LNCaP clone FGC (cell line): Measurements from ENCODE around the gene EPX.

Source experiments
- DNase-seq: peaks from one replicate; pipeline ENCODE4 v3.0.0-alpha.2; 2011; ENCODE audit warnings: low read depth
- H3K4me3 ChIP-seq: 2 replicates; pipeline ENCODE4 v1.5.1; 2011; ENCODE audit warnings: mild to moderate bottlenecking, low read depth, low read length, control low read depth
- TF ChIP-seq, protein P1 (sequence below): IDR thresholded peaks from 2 replicates; pipeline ENCODE4 v1.5.1; 2012; ENCODE audit warnings: mild to moderate bottlenecking; ENCODE audit not compliant: control insufficient read depth, insufficient read depth; ENCODE audit errors: extremely low read depth

Gene EPX

GRCh38 chr17:58233543-58233942, 41.0 kb downstream of the EPX start:
- TF ChIP-seq, protein P1, sequence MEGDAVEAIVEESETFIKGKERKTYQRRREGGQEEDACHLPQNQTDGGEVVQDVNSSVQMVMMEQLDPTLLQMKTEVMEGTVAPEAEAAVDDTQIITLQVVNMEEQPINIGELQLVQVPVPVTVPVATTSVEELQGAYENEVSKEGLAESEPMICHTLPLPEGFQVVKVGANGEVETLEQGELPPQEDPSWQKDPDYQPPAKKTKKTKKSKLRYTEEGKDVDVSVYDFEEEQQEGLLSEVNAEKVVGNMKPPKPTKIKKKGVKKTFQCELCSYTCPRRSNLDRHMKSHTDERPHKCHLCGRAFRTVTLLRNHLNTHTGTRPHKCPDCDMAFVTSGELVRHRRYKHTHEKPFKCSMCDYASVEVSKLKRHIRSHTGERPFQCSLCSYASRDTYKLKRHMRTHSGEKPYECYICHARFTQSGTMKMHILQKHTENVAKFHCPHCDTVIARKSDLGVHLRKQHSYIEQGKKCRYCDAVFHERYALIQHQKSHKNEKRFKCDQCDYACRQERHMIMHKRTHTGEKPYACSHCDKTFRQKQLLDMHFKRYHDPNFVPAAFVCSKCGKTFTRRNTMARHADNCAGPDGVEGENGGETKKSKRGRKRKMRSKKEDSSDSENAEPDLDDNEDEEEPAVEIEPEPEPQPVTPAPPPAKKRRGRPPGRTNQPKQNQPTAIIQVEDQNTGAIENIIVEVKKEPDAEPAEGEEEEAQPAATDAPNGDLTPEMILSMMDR, result no peak
- no peak overlapping the region for H3K4me3 ChIP-seq
- no peak for DNase-seq

DNA sequence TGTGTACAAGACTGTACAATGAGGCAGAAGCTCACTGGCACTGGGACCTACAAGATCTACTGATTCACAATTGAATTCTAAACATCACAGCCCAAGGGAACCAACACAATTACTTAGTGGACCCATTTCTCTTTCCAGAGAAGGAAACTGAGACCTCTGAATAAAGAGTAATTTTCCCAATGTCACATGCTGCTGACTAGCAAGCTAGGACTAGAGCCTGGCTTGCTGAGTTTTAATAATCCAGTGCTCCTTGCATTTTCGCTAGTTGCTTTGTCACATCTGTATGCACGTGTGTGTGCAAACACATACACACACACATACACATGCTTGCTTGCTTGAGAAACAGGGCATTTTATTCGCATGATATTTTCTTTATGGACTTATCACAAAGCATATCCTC, 42.0 kb downstream of the EPX start:
- no peak overlapping the region for H3K4me3 ChIP-seq
- TF ChIP-seq, protein P1, result no peak
- no peak for DNase-seq

GRCh38 chr17:58235821-58236220, 43.3 kb downstream of the EPX start:
- no peak overlapping the region for H3K4me3 ChIP-seq
- TF ChIP-seq, protein P1, result no peak
- no peak for DNase-seq

DNA sequence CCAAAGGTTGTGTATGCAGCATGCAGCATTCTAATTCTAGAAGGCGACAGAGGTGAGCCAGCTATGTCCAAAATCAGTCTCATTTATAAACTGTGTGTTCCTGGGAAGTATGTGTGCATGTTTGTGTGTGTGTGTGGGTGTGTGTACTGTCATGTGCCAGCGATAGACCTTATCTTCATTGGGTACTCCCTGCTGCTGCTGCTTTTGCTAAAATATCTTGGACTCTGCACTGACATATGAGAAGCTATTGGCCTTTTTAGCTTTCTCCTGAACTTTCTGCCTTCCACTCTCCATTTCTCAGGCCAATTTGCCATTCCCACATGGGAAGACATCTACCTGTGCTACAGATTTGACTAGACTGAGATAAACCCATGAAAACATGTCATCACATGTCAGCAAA, 43.9 kb downstream of the EPX start:
- H3K4me3 ChIP-seq, result no peak overlapping the region
- TF ChIP-seq, protein P1, result no peak
- no peak for DNase-seq

GRCh38 chr17:58238147-58238634, 45.7 kb downstream of the EPX start, which contains the start of gene LPO:
Gene LPO (plus strand): TSS chr17:58238584. CDS start chr17:58242980, 4,396 bp downstream.
- DNase-seq, result no peak
- TF ChIP-seq, protein P1, result no peak
- H3K4me3 ChIP-seq, result no peak within 1 kb of the TSS

DNA sequence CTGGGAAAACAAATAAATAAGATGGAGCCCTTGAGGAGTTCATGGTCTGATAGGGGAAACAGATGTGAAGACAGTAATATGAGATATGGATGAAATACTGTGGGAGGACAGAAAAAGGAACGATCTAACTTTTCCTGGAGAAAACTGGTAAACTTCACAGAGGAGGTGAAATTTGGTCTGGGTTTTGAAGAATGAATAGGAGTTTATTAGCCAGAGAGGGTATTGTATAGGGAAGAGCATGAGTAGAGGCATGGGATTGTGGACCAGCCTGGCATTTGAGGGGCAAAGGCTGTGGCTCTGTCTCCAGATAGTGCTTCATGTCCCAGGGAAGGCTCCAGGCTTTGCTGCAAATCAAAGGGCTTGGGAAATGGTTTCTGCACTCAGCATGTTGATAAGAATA, 47.5 kb downstream of the EPX start:
- TF ChIP-seq, protein P1, result no peak
- DNase-seq, result no peak
- H3K4me3 ChIP-seq, result no peak overlapping the region

GRCh38 chr17:58242171-58242784, 49.8 kb downstream of the EPX start:
- H3K4me3 ChIP-seq, result no peak overlapping the region
- TF ChIP-seq, protein P1, result no peak
- no peak for DNase-seq
